Thoracic aorta (tissue), 2 donors: ENCODE data around the gene ZNF135. TPM values are rescaled to one million over a fixed set of nuclear protein-coding genes. Genes with fewer than 3 reads are reported as not detected.

Source experiments
- ATAC-seq: fragments of 150-250 bp; one replicate; pipeline ENCODE4 v1.8.0; 2017; ENCODE audit warnings: low read depth; ENCODE audit not compliant: insufficient number of reproducible peaks, low FRiP score
- DNase-seq: peaks from one replicate; pipeline ENCODE4 v3.0.0-alpha.2; 2020; ENCODE audit warnings: low spot score
- H3K27ac ChIP-seq, 2 donors: fragments of 200-600 bp; sonication (generic); 1 replicate in 1 of 2; 2 replicates in 1 of 2; pipeline ENCODE4 v1.5.1; 2016; ENCODE audit warnings: mild to moderate bottlenecking in 2 of 2, moderate library complexity in 2 of 2
- H3K27me3 ChIP-seq: fragments of 200-600 bp; sonication (generic); replicated peaks from 2 replicates; pipeline ENCODE4 v1.6.0; 2016; ENCODE audit warnings: mild to moderate bottlenecking; ENCODE audit not compliant: insufficient read depth
- H3K36me3 ChIP-seq: fragments of 200-600 bp; sonication (generic); one replicate; pipeline ENCODE4 v1.5.1; 2016
- H3K4me1 ChIP-seq, 2 donors: fragments of 200-600 bp; sonication (generic); 1 replicate in 1 of 2; 2 replicates in 1 of 2; pipeline versions ENCODE4 v1.5.1 to v1.6.0; 2016; ENCODE audit warnings: low read depth in 2 of 2, mild to moderate bottlenecking in 1 of 2; ENCODE audit not compliant: control insufficient read depth in 1 of 2
- H3K4me3 ChIP-seq: fragments of 200-600 bp; sonication (generic); 2 replicates; pipeline ENCODE4 v1.5.1; 2016; ENCODE audit warnings: mild to moderate bottlenecking
- H3K9me3 ChIP-seq: fragments of 200-600 bp; sonication (generic); 2 replicates; pipeline ENCODE4 v1.5.1; 2016
- total RNA-seq, 2 donors: library from RNA; depleted of rRNA; stranded (reverse); fragments of >200 nt; gene quantifications; one replicate each; pipeline versions ENCODE4 v1.1.0 to v1.2.3, GENCODE V29; 2016
- TF ChIP-seq, protein P1 (sequence below): fragments of 200-600 bp; sonication (generic); IDR thresholded peaks from one replicate; pipeline ENCODE4 v1.5.1; 2019; ENCODE audit warnings: antibody characterized with exemption

Gene ZNF135
- total RNA-seq, 2 donors from 2014 or later = 7.6 to 9.5 TPM

DNA sequence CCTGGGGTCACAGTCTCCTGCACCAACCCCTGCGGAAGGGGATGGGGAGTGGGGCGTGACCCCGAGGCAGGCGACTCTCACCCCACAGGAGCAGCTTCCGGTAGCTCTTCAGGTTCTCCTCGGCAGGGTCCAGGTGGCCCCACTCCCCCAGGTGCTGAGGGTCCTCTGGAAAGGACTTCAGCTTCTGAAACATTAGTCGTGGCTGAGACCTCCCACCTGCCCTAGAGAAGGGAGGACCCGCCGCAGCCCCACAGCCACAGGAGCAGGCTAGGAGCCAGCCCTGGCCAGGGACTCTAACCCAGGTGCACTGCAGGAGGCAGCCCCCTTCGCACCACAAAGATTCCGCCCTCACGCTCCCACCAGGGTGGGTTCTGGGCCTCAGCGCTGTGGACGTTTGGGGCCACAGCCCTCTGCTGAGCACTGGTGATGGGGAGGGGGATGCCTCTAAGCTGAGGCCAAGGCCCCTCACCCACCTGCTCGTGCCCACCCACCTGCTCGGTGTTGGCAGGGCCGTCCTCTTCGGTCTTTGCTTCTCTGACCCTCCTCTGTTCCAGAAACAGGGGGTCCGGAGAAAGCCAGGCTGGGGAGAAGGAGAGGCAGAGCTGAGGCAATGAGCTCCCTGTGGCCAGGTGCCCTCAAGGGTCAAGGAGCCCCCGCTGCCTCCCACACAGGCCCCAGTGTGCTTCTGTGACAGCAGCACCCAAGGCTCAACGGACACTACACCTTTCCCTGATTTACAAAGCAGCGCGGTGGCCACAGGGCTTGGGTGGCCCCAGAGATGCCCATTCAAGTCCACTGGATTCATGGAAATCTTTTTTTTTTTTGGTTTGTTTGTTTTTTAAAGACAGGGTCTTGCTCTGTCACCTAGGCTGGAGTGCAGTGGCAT is 28.0 kb downstream of the ZNF135 start:
- TF ChIP-seq, protein P1, sequence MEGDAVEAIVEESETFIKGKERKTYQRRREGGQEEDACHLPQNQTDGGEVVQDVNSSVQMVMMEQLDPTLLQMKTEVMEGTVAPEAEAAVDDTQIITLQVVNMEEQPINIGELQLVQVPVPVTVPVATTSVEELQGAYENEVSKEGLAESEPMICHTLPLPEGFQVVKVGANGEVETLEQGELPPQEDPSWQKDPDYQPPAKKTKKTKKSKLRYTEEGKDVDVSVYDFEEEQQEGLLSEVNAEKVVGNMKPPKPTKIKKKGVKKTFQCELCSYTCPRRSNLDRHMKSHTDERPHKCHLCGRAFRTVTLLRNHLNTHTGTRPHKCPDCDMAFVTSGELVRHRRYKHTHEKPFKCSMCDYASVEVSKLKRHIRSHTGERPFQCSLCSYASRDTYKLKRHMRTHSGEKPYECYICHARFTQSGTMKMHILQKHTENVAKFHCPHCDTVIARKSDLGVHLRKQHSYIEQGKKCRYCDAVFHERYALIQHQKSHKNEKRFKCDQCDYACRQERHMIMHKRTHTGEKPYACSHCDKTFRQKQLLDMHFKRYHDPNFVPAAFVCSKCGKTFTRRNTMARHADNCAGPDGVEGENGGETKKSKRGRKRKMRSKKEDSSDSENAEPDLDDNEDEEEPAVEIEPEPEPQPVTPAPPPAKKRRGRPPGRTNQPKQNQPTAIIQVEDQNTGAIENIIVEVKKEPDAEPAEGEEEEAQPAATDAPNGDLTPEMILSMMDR = no peak
- Histone ChIP-seq H3K4me1 (no peaks in the 10 kb centered on the region), H3K27ac (no peak overlapping the region), H3K27me3 (no peaks in the 10 kb centered on the region), H3K9me3 (peaks cover 54% of the 10 kb centered on the region), H3K4me3 (no peak overlapping the region), H3K36me3 (peaks cover 59% of the 10 kb centered on the region)
- ATAC-seq = no peak
- no peak for DNase-seq

DNA sequence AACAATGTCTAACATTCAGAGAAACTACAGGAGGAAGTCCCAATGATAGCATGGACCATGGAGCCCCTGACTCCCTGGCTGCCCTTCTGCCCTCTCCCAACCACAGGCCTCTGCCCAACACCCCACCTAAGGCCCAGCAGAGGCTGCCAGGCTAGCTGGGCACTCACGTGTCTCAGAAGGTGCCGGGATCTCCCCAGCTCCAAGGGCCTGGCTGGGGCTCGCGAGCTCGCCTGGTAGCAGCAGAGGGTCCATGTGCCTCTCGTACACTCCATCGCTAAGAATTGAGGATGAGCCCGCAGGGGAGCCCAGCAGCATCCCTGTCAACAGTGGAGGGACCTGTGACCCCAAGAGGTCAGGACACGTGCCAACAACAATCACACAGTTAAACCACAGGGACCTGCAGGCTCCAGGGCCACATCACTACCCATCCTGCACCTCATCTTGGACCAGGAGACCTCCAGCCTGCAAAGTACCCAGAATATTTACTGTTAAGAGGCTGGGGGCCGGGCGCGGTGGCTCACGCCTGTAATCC is 29.5 kb downstream of the ZNF135 start:
- Histone ChIP-seq H3K36me3 (peaks cover 55% of the 10 kb centered on the region), H3K9me3 (peaks cover 45% of the 10 kb centered on the region)
- no peak for ATAC-seq

DNA sequence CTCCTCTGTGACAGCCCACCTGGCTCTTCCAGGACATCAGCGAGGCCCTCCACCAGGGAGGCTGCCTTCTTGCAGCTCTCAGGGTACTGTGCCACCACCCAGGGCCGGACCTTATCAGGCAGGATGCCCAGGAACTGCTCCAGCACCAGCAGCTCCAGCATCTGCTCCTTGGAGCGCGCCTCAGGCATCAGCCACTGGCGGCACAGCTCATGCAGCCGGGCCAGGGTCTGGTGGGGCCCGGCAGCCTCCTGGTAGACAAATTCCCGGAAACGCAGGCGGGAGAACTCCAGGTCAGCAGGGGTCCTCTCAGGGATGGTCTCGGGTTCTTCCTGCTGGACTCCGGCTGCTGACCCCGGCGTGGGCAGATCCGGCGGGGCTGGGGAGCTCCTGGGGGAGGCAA is 30.8 kb downstream of the ZNF135 start:
- H3K4me1 ChIP-seq = no peaks in the 10 kb centered on the region
- H3K27ac ChIP-seq = no peak overlapping the region
- no peak overlapping the region for H3K4me3 ChIP-seq
- TF ChIP-seq, protein P1 = no peak
- no peaks in the 10 kb centered on the region for H3K27me3 ChIP-seq
- peaks cover 42% of the 10 kb centered on the region for H3K36me3 ChIP-seq
- H3K9me3 ChIP-seq = peaks cover 33% of the 10 kb centered on the region
- ATAC-seq (no peak), DNase-seq (no peak)

More for the DNA sequence above, 29.5 kb downstream of the ZNF135 start:
- no peaks in the 10 kb centered on the region for H3K27me3 ChIP-seq
- no peak overlapping the region for H3K4me3 ChIP-seq
- H3K4me1 ChIP-seq = no peaks in the 10 kb centered on the region
- H3K27ac ChIP-seq = no peak overlapping the region
- no peak for DNase-seq
- TF ChIP-seq, protein P1 = no peak

DNA sequence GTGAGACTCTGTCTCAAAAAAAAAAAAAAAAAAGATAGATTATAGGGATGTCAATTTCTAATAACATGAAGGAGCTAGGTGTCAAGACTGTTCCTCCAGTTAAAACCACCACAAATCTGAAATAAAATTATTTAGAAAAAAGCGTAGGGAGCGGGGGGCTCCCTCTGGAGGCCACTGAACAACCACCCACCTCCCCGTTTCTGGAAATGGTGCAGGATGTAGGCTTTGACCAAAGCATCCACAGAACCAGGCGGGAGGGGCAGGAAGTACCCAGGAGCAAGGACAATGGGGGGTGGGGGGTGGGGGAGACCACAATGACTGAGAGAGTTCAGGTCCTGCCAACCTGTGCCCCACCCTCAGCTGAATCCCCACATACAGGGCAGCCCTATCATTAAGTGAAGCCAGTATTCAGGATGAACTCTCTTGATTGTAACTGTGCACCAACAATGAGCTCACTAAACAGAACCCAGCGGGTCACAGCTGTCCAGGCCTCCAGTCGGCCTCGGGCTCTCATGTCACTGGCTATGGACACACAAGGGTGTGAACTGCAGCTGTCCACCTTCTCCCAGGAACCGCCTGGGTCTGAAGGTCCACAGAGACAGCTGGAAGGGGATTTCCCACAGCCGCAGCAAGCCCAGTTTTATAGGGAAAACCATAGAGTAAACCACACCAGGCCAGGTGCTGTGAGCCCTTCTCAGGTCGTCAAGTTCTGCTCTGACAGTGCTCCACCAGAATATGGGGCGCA is 32.3 kb downstream of the ZNF135 start:
- peaks cover 27% of the 10 kb centered on the region for H3K36me3 ChIP-seq
- ATAC-seq = no peak
- H3K9me3 ChIP-seq = peaks cover 20% of the 10 kb centered on the region

More for the DNA sequence above, 32.3 kb downstream of the ZNF135 start:
- Histone ChIP-seq H3K27me3 (no peaks in the 10 kb centered on the region), H3K27ac (no peak overlapping the region), H3K4me1 (no peaks in the 10 kb centered on the region), H3K4me3 (no peak overlapping the region)
- TF ChIP-seq, protein P1 = no peak
- no peak for DNase-seq
